Lower leg skin (tissue), 4 donors: ENCODE measurements around the gene MT1G. TPM values are rescaled to one million over a fixed set of nuclear protein-coding genes. Genes with fewer than 3 reads are reported as not detected.
A peak's percentile ranks its signal among the peaks of the same experiment; 100 is the strongest.

Source experiments
- DNase-seq, 2 donors: peaks; one replicate each; pipeline ENCODE4 v3.0.0-alpha.2; 2019; ENCODE audit warnings: low spot score in 2 of 2
- H3K4me3 ChIP-seq: fragments of 200-600 bp; sonication (generic); 2 replicates; pipeline ENCODE4 v1.5.1; 2017; ENCODE audit warnings: mild to moderate bottlenecking, low read depth; ENCODE audit not compliant: poor library complexity, severe bottlenecking
- POLR2A ChIP-seq, 2 donors: fragments of 450-650 bp; IDR thresholded peaks; one replicate each; pipeline ENCODE4 v1.6.1; 2016 to 2017; ENCODE audit warnings: antibody characterized with exemption in 2 of 2, mild to moderate bottlenecking in 1 of 2, moderate library complexity in 1 of 2
- WGBS, 2 donors: methylation state at CpG; one replicate each; pipeline ENCODE4 v1.1.5; 2018; 5-methylcytosine and 5-hydroxymethylcytosine counted together
- intact Hi-C: fragments of 100-400 bp; cut with DNase I; formaldehyde crosslinking; loops from one replicate; pipeline ENCODE4 v1.15.0; 2023; ENCODE audit warnings: low total_unique reads
- total RNA-seq, 4 donors: library from RNA; depleted of rRNA; stranded (reverse); fragments of >200 nt; gene quantifications; one replicate each; pipeline ENCODE4 v1.1.0, GENCODE V29; 2016
- TF ChIP-seq, protein P1 (sequence below), 3 donors: fragments of 450-650 bp; IDR thresholded peaks; one replicate each; pipeline ENCODE4 v1.5.1; 2016; ENCODE audit warnings: antibody characterized with exemption in 3 of 3, mild to moderate bottlenecking in 3 of 3, moderate library complexity in 2 of 3

MT1G gene
- total RNA-seq, 4 donors from 2014 or later, result 5.6 to 46.4 (median 37.8) TPM; not detected in 1

DNA sequence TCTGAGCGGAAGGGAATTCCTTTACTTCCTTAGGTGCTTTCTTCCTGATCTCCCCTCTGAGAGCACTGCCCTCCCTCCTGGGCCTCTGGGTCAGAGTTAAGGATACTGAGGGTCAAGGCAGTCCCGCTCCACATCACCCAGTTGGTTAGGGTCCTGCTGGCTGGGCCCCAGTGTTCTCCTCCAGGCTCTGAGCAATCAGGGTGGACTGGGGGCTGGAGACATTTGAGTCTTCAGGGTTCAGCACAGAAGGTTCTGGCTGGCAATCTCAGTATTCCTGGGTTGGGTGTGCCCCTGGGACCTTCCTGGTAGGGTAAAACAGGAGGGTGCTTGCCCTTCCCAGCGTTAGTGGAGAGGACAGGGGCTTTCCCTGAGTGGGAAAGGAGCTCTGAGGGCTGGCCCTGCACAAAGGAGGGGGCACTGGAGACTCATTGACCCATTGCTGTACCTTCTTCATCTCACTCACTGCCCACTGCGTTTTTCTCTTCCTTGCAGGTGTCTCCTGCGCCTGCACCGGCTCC, 35.0 kb downstream of the MT1G start:
- peak overlapping the region; percentile 21 for H3K4me3 ChIP-seq
- TF ChIP-seq POLR2A (IDR thresholded peaks at IDR 0.05), result no peak
- TF ChIP-seq, protein P1, sequence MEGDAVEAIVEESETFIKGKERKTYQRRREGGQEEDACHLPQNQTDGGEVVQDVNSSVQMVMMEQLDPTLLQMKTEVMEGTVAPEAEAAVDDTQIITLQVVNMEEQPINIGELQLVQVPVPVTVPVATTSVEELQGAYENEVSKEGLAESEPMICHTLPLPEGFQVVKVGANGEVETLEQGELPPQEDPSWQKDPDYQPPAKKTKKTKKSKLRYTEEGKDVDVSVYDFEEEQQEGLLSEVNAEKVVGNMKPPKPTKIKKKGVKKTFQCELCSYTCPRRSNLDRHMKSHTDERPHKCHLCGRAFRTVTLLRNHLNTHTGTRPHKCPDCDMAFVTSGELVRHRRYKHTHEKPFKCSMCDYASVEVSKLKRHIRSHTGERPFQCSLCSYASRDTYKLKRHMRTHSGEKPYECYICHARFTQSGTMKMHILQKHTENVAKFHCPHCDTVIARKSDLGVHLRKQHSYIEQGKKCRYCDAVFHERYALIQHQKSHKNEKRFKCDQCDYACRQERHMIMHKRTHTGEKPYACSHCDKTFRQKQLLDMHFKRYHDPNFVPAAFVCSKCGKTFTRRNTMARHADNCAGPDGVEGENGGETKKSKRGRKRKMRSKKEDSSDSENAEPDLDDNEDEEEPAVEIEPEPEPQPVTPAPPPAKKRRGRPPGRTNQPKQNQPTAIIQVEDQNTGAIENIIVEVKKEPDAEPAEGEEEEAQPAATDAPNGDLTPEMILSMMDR (IDR thresholded peaks at IDR 0.05), result no peak
- no peak for DNase-seq
- intact Hi-C loops, result no loop called here
- 26 to 39% methylated on average over 6 of the region's 6 CpGs for WGBS, 2 donors

DNA sequence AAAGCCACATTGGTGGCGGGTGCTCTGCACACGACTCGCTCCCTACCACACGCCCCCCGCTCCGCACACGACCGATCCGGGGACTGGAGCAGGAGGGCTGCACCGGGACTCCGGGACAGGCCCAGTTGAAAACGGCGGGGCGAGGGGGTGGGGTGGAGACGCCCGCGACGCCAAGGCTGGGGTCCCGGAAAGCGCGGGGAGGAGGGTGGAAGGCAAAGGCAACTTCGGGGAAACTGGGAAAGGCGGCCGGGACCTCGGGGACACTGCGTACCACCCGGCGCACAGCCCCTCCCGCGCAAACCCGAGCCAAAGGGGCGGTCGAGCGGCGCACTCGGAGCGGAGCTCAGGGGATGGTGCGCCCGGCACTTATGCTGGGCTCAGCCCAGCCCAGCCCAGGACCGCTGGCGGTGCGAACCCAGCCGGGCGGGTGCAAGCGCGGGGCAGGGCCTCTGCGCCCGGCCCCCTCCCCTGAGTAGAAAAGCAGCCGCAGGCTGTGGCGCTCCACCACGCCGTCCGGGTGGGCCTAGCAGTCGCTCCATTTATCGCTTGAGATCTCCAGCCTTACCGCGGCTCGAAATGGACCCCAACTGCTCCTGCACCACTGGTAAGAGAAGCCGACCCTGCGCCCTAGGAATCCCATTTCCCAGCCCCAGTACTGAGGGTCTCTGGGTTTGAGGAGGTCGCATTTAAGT, 35.6 kb downstream of the MT1G start, which contains the start of gene MT1M:
Gene MT1M, plus strand, starts transcription at position 504 of the 692 bp plus-strand sequence. Its CDS starts 73 bp downstream, at position 577.
- DNase-seq, result peak; percentile 46 to 95
- intact Hi-C loops, result no loop called here
- WGBS, 2 donors, result 5 to 7% methylated on average over 26 to 50 of the region's 61 CpGs

DNA sequence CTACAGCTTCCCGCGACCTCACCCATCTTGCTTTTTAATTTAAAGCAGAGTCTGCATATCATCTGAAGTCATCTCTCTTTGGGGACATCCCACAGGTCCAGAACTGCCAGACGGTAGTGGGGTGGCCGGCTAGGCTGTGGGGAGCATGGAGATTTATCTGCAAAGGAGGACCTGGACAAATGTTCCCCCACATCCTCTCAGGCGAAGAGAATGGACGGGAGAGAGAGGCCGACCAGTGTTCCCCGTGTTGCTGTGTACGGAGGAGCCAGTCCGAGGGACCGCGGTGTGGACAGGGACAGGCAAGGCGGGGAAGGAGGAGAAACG, 36.1 kb downstream of the MT1G start:
- intact Hi-C loops, result no loop called here
- TF ChIP-seq, protein P1 (IDR thresholded peaks at IDR 0.05), result no peak
- no peak for TF ChIP-seq POLR2A (IDR thresholded peaks at IDR 0.05)
- H3K4me3 ChIP-seq, result peak overlapping the region; percentile 21
- WGBS, 2 donors, result 46 to 47% methylated on average over 14 of the region's 14 CpGs
- DNase-seq, result no peak

More for the DNA sequence above, 35.6 kb downstream of the MT1G start, which contains the start of gene MT1M:
- peak within 1 kb of the TSS; percentile 21 for H3K4me3 ChIP-seq
- TF ChIP-seq, protein P1 (IDR thresholded peaks at IDR 0.05), result no peak
- TF ChIP-seq POLR2A (IDR thresholded peaks at IDR 0.05), result no peak

DNA sequence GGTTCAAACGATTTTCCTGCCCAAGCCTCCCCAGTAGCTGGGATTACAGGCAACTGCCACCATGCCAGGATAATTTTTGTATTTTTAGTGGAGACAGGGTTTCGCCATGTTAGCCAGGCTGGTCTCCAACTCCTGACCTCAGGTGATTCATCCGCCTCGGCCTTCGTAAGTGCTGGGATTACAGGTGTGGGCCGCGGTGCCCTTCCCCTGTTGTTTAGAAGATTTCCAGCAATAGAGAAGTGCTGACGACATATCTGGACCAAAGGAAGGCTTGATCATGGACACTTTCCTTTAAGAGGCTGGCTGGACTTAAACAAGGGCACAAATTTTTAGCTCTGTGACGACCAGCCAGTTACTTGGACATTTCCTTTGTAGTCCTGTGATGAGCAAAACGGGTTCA, 36.7 kb downstream of the MT1G start:
- WGBS, 2 donors, result 88 to 93% methylated on average over 10 of the region's 10 CpGs
- H3K4me3 ChIP-seq, result no peak overlapping the region
- TF ChIP-seq POLR2A (IDR thresholded peaks at IDR 0.05), result no peak
- TF ChIP-seq, protein P1 (IDR thresholded peaks at IDR 0.05), result no peak
- no peak for DNase-seq
- intact Hi-C loops, result no loop called here

DNA sequence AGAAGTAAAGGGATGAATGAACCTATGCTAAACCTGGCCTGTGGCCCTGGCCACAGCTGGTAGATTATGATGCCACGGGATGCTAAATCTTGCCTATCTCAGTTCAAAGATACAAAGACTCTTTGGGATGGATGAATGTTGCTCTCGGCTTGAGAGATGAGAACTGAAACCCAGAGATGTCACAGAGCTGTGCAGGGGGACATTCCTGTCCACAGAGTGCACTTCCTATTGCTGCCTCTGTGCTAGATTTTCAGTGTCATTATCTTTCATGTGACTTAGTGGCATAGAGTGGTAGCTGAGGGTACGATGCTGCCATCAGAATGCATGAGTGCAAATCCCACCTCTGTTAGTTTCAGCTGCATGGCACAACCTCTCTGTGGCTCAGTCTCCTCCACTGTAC, 37.7 kb downstream of the MT1G start:
- TF ChIP-seq, protein P1 (IDR thresholded peaks at IDR 0.05), result no peak
- TF ChIP-seq POLR2A (IDR thresholded peaks at IDR 0.05), result no peak
- 78 to 79% methylated on average over 3 of the region's 3 CpGs for WGBS, 2 donors
- intact Hi-C loops, result no loop called here
- no peak overlapping the region for H3K4me3 ChIP-seq
- DNase-seq, result no peak
